Glomerular visceral epithelial cell (primary cell): ENCODE data around the gene NHERF2.
"Not testable (repeated sequence)": the region's sequence is repeated elsewhere in the genome, so short reads cannot be mapped to it uniquely, and the experiment has no call there.

Experiments
- DNase-seq: peaks from one replicate; pipeline ENCODE4 v3.0.0-alpha.2; 2016; ENCODE audit errors: extremely low spot score

The NHERF2 gene

GRCh38 chr16:2007081-2007836 is 19.4 kb upstream of the NHERF2 start:
- no peak for DNase-seq

DNA sequence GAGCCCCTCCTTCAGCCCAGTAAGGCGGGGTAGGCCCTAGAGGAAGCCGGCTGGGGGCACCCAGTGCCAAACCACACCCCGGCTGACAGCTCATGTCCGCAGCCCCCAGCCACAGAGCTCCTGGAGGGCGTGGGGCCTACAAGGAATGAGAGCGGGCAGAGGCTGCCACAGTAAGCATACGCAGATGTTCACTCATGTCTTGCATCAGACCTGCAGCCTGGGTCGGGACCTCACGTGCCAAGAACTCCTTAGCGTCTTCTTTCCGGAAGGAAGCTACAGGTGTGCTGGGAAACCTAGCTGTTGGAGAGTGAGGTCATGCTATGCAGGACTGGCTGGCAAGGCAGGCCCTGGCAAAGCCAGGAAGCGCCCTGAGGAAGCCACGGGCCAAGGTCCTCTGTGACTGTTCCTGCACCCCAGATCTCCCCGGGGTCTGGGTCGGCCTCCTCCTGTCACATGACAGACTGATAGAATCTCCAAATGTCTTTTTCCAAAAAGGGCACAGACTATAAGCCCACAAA is 18.6 kb upstream of the NHERF2 start:
- peak; percentile 84 for DNase-seq

DNA sequence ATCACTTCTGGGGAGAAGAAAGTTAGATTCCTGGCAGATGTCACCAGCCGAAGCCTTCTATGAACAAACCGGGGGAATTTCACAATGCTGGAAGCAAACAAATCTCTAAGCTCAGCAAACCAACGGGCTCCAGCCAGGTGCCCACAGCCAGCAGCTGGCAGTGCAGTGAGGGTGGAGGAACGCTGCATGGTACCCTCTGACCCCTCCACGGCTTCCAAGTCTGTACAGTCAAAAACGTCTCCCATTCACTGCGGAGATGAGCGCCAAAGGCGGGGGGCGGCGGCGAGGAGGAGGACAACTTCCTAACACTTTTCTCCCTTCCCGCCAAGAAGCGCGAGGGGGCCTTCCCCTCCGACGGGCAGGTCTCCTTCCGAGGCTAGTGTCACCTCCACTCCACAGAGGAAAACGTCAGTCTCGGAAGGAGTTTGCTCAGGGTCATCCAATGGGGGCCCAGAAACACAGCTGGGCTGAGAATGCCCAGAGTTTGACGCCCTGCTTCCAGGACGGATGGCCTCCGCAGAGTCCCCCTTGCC is 18.0 kb upstream of the NHERF2 start:
- DNase-seq, result no peak

DNA sequence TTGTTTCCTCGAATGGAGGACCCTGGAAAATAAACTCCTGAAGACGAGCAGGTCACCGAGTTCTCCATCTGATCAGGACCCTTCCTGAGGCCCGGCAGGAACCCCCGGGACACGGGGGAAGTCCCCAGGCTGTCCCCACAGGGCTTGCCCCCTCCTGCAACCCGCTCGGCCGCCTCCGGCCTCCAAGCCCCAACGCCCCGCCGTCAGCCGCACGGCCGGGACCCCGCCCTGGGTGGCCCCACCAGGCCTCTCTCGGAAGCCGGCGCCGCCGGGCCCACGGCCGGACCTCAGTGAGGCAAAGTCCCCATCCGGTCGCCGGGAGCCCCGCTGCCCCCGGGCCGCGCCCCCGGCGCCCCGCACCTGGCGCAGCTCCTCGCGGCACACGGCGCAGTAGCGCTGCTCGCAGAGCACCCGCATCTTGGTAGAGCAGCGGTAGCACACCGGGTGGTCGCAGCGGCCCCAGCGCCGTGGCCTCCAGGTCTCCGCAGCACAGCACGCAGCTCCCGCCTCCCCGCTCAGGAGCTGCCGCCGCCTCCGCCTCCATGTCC is 17.5 kb upstream of the NHERF2 start:
- DNase-seq, result peak; percentile 22

DNA sequence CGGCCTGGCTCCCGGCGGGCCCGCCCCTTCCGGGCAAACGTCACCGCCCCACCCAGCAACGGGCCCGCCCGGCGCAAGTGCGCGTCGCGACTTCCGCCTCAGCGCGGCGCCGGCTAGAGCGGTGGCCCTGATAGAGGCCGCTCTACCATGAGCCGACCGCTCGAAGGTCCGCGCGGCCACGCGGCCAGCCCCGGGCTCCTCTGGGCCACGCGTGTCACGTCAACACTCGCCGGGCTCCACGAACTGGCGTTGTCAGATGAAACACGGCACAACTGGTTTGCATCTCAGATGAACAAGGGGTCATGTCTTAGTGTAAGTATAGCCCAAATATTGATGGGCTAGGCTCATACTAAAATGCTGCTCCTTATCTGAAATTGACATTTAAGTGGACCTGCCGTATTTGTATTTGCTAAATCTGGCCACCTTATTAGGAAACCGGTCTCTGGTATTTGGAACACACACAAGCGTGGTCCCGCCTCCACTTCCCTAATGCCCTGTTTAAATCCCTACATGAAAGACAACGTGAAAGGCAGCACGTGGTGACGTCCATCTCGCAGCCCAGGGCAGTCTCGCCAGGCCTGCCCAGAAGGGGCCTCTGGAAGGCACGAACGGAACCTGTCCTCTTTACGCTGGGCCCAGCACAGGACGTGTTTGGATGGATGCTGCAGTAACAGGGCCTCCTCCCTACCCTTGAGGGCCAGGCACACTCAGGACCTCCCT is 16.8 kb upstream of the NHERF2 start, which contains the start of gene ZNF598:
Gene ZNF598, minus strand, starts transcription at position 31 of the 720 bp plus-strand sequence.
- DNase-seq, result peak; percentile 80

GRCh38 chr16:2011726-2012125 is 15.0 kb upstream of the NHERF2 start:
- DNase-seq, result not testable (repeated sequence)

DNA sequence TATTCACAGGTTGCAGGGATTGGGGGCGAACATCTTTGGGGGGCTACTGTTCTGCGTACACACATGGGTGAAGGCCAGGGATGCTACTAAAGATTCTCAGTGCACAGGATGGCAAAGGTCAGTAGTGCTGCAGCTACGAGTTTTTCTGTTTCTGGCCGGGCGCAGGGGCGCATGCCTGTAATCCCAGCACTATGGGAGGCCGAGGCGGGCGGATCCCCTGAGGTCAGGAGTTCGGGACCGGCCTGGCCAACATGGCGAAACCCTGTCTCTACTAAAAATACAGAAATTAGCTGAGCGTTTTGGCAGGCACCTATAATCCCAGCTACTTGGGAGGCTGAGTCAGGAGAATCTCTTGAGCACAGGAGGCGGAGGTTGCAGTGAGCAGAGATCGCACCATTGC is 13.2 kb upstream of the NHERF2 start:
- DNase-seq, result no peak

GRCh38 chr16:2015117-2015946 is 11.4 kb upstream of the NHERF2 start:
- DNase-seq, result no peak

- DNase-seq, result no peak
Measured at GRCh38 chr16:2015947-2016208, 10.8 kb upstream of the NHERF2 start.

DNA sequence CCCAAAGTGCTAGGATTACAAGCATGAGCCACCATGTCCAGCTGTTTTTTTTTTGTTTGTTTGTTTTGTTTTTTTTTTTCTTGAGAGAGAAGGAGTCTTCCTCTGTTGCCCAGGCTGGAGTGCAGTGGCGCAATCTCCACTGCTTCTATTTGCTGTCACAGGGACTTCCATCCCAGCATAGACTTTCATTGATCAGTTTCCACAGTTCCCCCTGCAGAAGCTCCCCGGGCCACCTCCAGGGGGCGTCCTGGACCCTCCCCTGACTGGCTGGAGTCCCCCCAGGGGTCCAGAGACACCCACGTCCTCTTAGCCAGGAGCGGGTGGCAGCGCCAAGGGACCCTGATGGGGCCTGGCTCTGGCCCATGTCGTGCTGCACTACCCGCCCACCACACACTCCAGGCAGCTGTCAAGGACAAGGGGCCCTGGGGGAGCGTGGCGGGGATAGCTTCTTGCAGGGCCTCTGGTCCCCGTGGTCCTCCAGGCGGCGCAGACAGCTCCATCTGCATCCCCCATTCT is 10.2 kb upstream of the NHERF2 start:
- DNase-seq, result no peak

- DNase-seq, result no peak
Measured at GRCh38 chr16:2019518-2019920, 7.2 kb upstream of the NHERF2 start, which contains the start of gene NPW. TSS of gene NPW (plus strand) at chr16:2019785.

DNA sequence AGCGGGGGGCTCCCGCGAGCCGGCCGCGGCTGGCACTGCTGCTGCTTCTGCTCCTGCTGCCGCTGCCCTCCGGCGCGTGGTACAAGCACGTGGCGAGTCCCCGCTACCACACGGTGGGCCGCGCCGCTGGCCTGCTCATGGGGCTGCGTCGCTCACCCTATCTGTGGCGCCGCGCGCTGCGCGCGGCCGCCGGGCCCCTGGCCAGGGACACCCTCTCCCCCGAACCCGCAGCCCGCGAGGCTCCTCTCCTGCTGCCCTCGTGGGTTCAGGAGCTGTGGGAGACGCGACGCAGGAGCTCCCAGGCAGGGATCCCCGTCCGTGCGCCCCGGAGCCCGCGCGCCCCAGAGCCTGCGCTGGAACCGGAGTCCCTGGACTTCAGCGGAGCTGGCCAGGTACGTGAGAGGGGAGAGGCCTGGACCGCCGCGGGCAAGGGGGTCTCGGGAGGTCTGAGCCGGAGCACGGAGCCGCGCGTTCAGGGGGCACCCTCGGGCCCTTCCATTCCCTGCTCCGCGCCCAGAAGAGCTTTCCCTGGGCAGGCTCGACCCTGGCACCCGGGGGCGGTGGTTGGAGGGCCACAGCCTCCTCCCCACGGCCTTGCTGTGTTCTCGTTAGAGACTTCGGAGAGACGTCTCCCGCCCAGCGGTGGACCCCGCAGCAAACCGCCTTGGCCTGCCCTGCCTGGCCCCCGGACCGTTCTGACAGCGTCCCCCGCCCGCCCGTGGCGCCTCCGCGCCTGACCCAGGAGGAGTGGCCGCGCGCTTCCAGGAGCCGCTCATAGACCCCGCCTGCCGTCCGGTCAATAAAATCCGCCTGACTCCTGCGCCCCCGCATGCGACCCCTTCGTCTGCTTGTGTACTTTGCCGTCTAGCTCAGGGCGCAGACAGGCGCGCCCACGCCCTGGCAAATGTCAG is 6.5 kb upstream of the NHERF2 start:
- no peak for DNase-seq

- DNase-seq, result peak; percentile 44
Measured at GRCh38 chr16:2022723-2023091, 4.0 kb upstream of the NHERF2 start.

DNA sequence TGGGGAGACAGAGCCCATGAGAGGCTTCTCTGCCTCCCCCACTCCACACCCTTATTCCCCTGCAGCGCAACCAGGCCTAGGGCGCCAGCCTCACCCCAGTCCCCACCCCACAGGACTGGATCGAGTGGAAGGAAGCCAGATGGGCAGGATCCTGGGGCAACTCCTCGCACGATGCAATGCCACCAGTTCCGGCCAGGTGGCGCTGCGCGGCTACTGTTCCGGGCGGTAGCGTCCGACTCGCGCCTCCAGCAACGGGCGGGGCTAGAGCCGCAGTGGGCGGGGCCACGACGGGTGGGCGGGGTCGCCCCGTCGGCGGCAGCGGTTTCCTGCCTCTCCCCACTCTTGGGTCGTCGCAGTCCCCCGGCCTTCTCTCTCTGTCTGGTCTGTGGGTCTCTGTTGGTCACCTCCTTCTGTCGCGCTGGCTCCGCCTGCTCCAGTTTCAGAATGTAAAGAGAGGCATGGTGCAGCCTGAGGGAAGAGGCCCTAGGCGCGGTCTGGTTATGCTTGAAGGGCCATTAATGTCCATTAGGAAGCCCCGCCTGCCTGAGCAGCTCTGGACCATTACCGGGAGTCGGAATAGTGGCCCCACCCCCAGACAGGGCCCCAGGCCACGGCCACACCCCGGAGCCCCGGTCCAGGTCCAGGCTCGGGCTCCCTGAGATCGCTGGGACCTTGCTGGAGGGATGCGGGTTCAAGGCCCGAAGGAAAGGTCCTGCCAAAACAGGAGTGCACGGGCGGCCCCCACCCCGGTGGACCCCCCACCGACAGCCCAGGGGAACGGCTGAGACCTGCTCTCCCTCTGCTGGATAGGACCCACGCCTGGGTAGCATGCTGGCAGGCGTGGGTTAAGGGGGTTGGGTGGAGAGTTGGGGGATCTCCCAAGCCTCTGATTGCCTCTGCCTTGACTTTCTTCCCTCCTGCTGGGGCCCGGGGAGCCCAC is 3.3 kb upstream of the NHERF2 start:
- DNase-seq, result peak; percentile 88

GRCh38 chr16:2024032-2024420 is 2.7 kb upstream of the NHERF2 start:
- DNase-seq, result no peak

DNA sequence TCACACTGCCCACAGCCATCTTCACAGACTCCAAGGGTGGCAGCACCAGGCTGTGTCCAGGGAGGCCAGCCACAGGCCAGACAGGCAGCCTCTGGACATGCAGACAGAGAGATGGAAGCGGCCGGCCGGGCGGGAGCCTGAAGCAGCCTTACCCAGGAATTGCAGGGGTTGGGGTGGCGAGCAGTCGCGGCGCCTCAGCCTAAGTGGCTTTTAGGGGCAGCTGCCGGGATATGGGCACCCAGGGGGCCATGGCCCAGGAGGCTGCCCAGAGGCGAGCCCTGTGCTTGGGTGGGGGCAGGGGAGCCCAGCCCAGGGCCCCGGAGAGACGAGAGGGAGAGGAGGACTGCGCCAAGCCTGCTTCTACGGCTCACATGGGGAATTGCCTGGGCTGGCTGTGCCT is 1.5 kb upstream of the NHERF2 start:
- no peak for DNase-seq

DNA sequence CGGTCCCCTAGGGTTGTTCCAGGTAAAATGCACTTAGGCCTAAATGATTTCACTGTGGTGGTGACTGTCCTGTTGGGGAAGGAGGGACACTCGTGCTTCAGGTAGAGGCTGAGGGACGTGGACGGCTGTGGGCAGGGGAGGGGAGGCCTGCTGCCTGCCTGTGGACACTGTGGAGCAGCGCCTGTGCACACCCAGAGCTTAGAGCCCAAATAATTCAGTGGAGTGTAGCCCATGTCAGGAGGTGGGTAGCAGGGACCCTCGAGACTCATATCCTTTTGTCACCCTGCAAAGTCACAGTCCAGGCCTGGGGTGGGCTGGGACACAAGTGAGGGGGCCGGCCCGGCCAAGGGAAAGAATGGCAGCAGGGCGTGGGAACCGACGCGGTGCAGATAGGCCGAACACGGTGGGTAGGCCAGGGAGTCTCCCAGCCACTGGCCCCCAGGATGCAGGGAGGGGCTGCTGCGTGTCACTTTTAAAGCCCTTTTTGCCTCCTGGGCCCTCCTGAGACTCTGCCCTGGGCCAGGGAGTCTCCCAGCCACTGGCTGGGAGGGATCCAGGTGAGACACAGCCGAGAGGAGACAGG is 733 bp upstream of the NHERF2 start:
- DNase-seq, result no peak

GRCh38 chr16:2027024-2028010 is 615 bp downstream of the NHERF2 start:
- peak; percentile 47 for DNase-seq
